ENCODE data around the gene LAD1. TPM values are rescaled to one million over a fixed set of nuclear protein-coding genes. Genes with fewer than 3 reads are reported as not detected.

LAD1 gene
- total RNA-seq, 2 experiments from 2014 or later = not detected

GRCh38 chr1:201360901-201361651 is 38.0 kb downstream of the LAD1 start:
- no peak overlapping the region for H3K4me3 ChIP-seq (ENCODE audit: low read depth, low read length, poor library complexity, severe bottlenecking)
- no peaks in the 10 kb centered on the region for H4K20me1 ChIP-seq (ENCODE audit: insufficient read depth, low read length)
- H3K79me2 ChIP-seq (ENCODE audit: insufficient read depth, low read depth, low read length) = no peaks in the 10 kb centered on the region
- BruUV-seq (replicated peaks) = no TSS peak
- H3K9me3 ChIP-seq (ENCODE audit: low read length) = no peaks in the 10 kb centered on the region
- TF ChIP-seq EZH2phosphoT487 (IDR thresholded peaks at IDR 0.05; ENCODE audit: borderline replicate concordance, low read depth, low read length) = no peak
- TF ChIP-seq CTCF (conservative IDR thresholded peaks at IDR 0.05; ENCODE audit: low read length) = no peak
- intact Hi-C loops (cut with micrococcal nuclease; ENCODE audit: unreplicated experiment) = loop anchor here (1.0 to 5.0 kb wide), 3 partner anchors 54 to 119 kb away; no protein-coding TSS in a partner anchor
- no peak for DNase-seq (ENCODE audit: low spot score)
- ChIA-PET CTCF (ENCODE audit: unreplicated experiment) (interaction anchor here (0.5 to 1.0 kb wide), 3 partner anchors 14 to 419 kb away, joined by 3 read pairs; no protein-coding TSS in a partner anchor), POLR2A (no interaction called here)
- no peak overlapping the region for H3K27ac ChIP-seq (ENCODE audit: low read depth, low read length, poor library complexity, severe bottlenecking)
- H3K36me3 ChIP-seq (ENCODE audit: insufficient read depth, low read length) = no peaks in the 10 kb centered on the region
- no peak overlapping the region for H3K4me2 ChIP-seq (ENCODE audit: low read length)
- no peaks in the 10 kb centered on the region for H3K9me2 ChIP-seq (ENCODE audit: insufficient read depth, low read length)
- no peaks in the 10 kb centered on the region for H3K4me1 ChIP-seq (ENCODE audit: insufficient read depth, low read length, poor library complexity, severe bottlenecking)
- no peak overlapping the region for H2AFZ ChIP-seq (ENCODE audit: low read length)

- Histone ChIP-seq H3K9me2 (ENCODE audit: insufficient read depth, low read length) (no peaks in the 10 kb centered on the region), H3K4me2 (ENCODE audit: low read length) (no peak overlapping the region), H3K9me3 (ENCODE audit: low read length) (no peaks in the 10 kb centered on the region), H3K27ac (ENCODE audit: low read depth, low read length, poor library complexity, severe bottlenecking) (no peak overlapping the region), H3K79me2 (ENCODE audit: insufficient read depth, low read depth, low read length) (no peaks in the 10 kb centered on the region), H3K4me3 (ENCODE audit: low read depth, low read length, poor library complexity, severe bottlenecking) (no peak overlapping the region), H2AFZ (ENCODE audit: low read length) (no peak overlapping the region), H3K36me3 (ENCODE audit: insufficient read depth, low read length) (no peaks in the 10 kb centered on the region), H4K20me1 (ENCODE audit: insufficient read depth, low read length) (no peaks in the 10 kb centered on the region), H3K4me1 (ENCODE audit: insufficient read depth, low read length, poor library complexity, severe bottlenecking) (no peaks in the 10 kb centered on the region)
- ChIA-PET POLR2A (no interaction called here), CTCF (ENCODE audit: unreplicated experiment) (interaction anchor here (0.5 to 1.0 kb wide), 3 partner anchors 15 to 419 kb away, joined by 3 read pairs; no protein-coding TSS in a partner anchor)
- no peak for DNase-seq (ENCODE audit: low spot score)
- no TSS peak for BruUV-seq (replicated peaks)
- intact Hi-C loops (cut with micrococcal nuclease; ENCODE audit: unreplicated experiment) = loop anchor here (5.0 kb wide), 2 partner anchors 53 to 118 kb away; no protein-coding TSS in a partner anchor
- TF ChIP-seq CTCF (conservative IDR thresholded peaks at IDR 0.05; ENCODE audit: low read length) (no peak), EZH2phosphoT487 (IDR thresholded peaks at IDR 0.05; ENCODE audit: borderline replicate concordance, low read depth, low read length) (no peak)
These were observed 38.6 kb downstream of the LAD1 start for GRCh38 chr1:201360486-201360885.

GRCh38 chr1:201359873-201360210 is 39.3 kb downstream of the LAD1 start:
- H3K9me3 ChIP-seq (ENCODE audit: low read length) = no peaks in the 10 kb centered on the region
- ChIA-PET POLR2A (no interaction called here), CTCF (ENCODE audit: unreplicated experiment) (no interaction called here)
- no peak overlapping the region for H2AFZ ChIP-seq (ENCODE audit: low read length)
- DNase-seq (ENCODE audit: low spot score) = no peak
- TF ChIP-seq CTCF (conservative IDR thresholded peaks at IDR 0.05; ENCODE audit: low read length) = no peak
- no peak for TF ChIP-seq EZH2phosphoT487 (IDR thresholded peaks at IDR 0.05; ENCODE audit: borderline replicate concordance, low read depth, low read length)
- H3K4me3 ChIP-seq (ENCODE audit: low read depth, low read length, poor library complexity, severe bottlenecking) = no peak overlapping the region
- no peaks in the 10 kb centered on the region for H3K4me1 ChIP-seq (ENCODE audit: insufficient read depth, low read length, poor library complexity, severe bottlenecking)
- no peak overlapping the region for H3K27ac ChIP-seq (ENCODE audit: low read depth, low read length, poor library complexity, severe bottlenecking)
- H3K9me2 ChIP-seq (ENCODE audit: insufficient read depth, low read length) = no peaks in the 10 kb centered on the region
- BruUV-seq (replicated peaks) = no TSS peak
- no peak overlapping the region for H3K4me2 ChIP-seq (ENCODE audit: low read length)
- no peaks in the 10 kb centered on the region for H3K36me3 ChIP-seq (ENCODE audit: insufficient read depth, low read length)
- no peaks in the 10 kb centered on the region for H4K20me1 ChIP-seq (ENCODE audit: insufficient read depth, low read length)
- intact Hi-C loops (cut with micrococcal nuclease; ENCODE audit: unreplicated experiment) = loop anchor here (5.0 kb wide), 2 partner anchors 53 to 118 kb away; no protein-coding TSS in a partner anchor
- H3K79me2 ChIP-seq (ENCODE audit: insufficient read depth, low read depth, low read length) = no peaks in the 10 kb centered on the region
